ENCODE data around the gene ANKDD1A.

ANKDD1A gene

GRCh38 chr15:64931381-64931780 is 19.7 kb downstream of the ANKDD1A start:
- no peaks in the 10 kb centered on the region for H3K9me3 ChIP-seq
- DNase-seq, result no peak

GRCh38 chr15:64934023-64934422 is 22.3 kb downstream of the ANKDD1A start:
- H3K36me3 ChIP-seq, result peaks cover 14 to 46% (median 39%) of the 10 kb centered on the region in 3 donors
- DNase-seq, result peak in 1 of 2 donors; percentile 59
- H3K27me3 ChIP-seq, result no peaks in the 10 kb centered on the region
- H3K27ac ChIP-seq, result no peak overlapping the region
- intact Hi-C loops (cut with DNase I; ENCODE audit: low total_unique reads), result no loop called here
- H3K4me3 ChIP-seq, result no peak overlapping the region
- no peaks in the 10 kb centered on the region for H3K4me1 ChIP-seq
- TF ChIP-seq CTCF (IDR thresholded peaks at IDR 0.05), result no peak
- no peaks in the 10 kb centered on the region for H3K9me3 ChIP-seq

More at GRCh38 chr15:64931381-64931780, 19.7 kb downstream of the ANKDD1A start:
- Histone ChIP-seq H3K36me3 (peaks cover 14 to 47% (median 45%) of the 10 kb centered on the region in 3 donors), H3K27me3 (no peaks in the 10 kb centered on the region), H3K4me1 (no peaks in the 10 kb centered on the region), H3K27ac (no peak overlapping the region), H3K4me3 (no peak overlapping the region)
- intact Hi-C loops (cut with DNase I; ENCODE audit: low total_unique reads), result no loop called here
- TF ChIP-seq CTCF (IDR thresholded peaks at IDR 0.05), result no peak

GRCh38 chr15:64938192-64938591 is 26.5 kb downstream of the ANKDD1A start:
- H3K27me3 ChIP-seq, result no peaks in the 10 kb centered on the region
- H3K4me1 ChIP-seq, result no peaks in the 10 kb centered on the region
- no peaks in the 10 kb centered on the region for H3K9me3 ChIP-seq
- DNase-seq, result no peak
- TF ChIP-seq CTCF (IDR thresholded peaks at IDR 0.05), result no peak
- no peak overlapping the region for H3K4me3 ChIP-seq
- intact Hi-C loops (cut with DNase I; ENCODE audit: low total_unique reads), result no loop called here
- peaks cover 9 to 25% (median 19%) of the 10 kb centered on the region in 3 donors for H3K36me3 ChIP-seq
- H3K27ac ChIP-seq, result no peak overlapping the region

GRCh38 chr15:64942356-64942755 is 30.7 kb downstream of the ANKDD1A start:
- no peaks in the 10 kb centered on the region for H3K4me1 ChIP-seq
- H3K9me3 ChIP-seq, result no peaks in the 10 kb centered on the region
- peaks cover 13 to 30% (median 18%) of the 10 kb centered on the region in 3 donors for H3K36me3 ChIP-seq
- no peak overlapping the region for H3K4me3 ChIP-seq
- H3K27ac ChIP-seq, result no peak overlapping the region
- DNase-seq, result no peak
- intact Hi-C loops (cut with DNase I; ENCODE audit: low total_unique reads), result no loop called here
- TF ChIP-seq CTCF (IDR thresholded peaks at IDR 0.05), result no peak
- H3K27me3 ChIP-seq, result no peaks in the 10 kb centered on the region

GRCh38 chr15:64943512-64944225 is 32.0 kb downstream of the ANKDD1A start:
- Histone ChIP-seq H3K27me3 (no peaks in the 10 kb centered on the region), H3K4me3 (no peak overlapping the region), H3K4me1 (no peaks in the 10 kb centered on the region), H3K27ac (no peak overlapping the region), H3K36me3 (peaks cover 13 to 34% (median 22%) of the 10 kb centered on the region in 3 donors), H3K9me3 (no peaks in the 10 kb centered on the region)
- TF ChIP-seq CTCF (IDR thresholded peaks at IDR 0.05), result no peak
- intact Hi-C loops (cut with DNase I; ENCODE audit: low total_unique reads), result no loop called here
- no peak for DNase-seq

Data from tibial artery (tissue), 4 donors.